BJ (cell line): ENCODE data around the gene SLC22A3. TPM values are rescaled to one million over a fixed set of nuclear protein-coding genes. Genes with fewer than 3 reads are reported as not detected.

ENCODE experiments used
- CTCF ChIA-PET: fragments of 350-600 bp; formaldehyde crosslinking; extraction: SDS; loops from one replicate; lab custom pipeline; 2021; ENCODE audit warnings: antibody characterized with exemption, inconsistent platforms; lab: Yijun Ruan, JAX
- POLR2A ChIA-PET: fragments of 300-600 bp; sonication (Branson Sonifier 250); formaldehyde crosslinking; extraction: SDS; loops from one replicate; lab custom pipeline; 2021; ENCODE audit warnings: antibody characterized with exemption; lab: Charles Lee
- DNase-seq: peaks from one replicate; pipeline ENCODE4 v3.0.0-alpha.2; 2011; ENCODE audit warnings: low read depth
- H3K27me3 ChIP-seq: 2 replicates; pipeline ENCODE4 v1.6.0; 2011; ENCODE audit warnings: low read length; ENCODE audit not compliant: control insufficient read depth, insufficient read depth
- H3K36me3 ChIP-seq: 2 replicates; pipeline ENCODE4 v1.5.1; 2011; ENCODE audit warnings: low read length; ENCODE audit not compliant: control insufficient read depth, insufficient read depth
- H3K4me3 ChIP-seq: 2 replicates; pipeline ENCODE4 v1.5.1; 2011; ENCODE audit warnings: low read depth, mild to moderate bottlenecking, control low read depth, low read length
- polyA plus RNA-seq: library from polyadenylated mRNA; depleted of rRNA; stranded (reverse); fragments of >200 nt; gene quantifications from 2 replicates; pipeline ENCODE4 v1.2.3, GENCODE V29; 2011
- TF ChIP-seq, protein P1 (sequence below): IDR thresholded peaks from 2 replicates; pipeline ENCODE4 v1.5.1; 2011; ENCODE audit warnings: low read depth, mild to moderate bottlenecking, control low read depth, inconsistent platforms, low read length, moderate library complexity; ENCODE audit not compliant: insufficient read depth

Gene SLC22A3
- polyA plus RNA-seq, 1 experiment: not detected

DNA sequence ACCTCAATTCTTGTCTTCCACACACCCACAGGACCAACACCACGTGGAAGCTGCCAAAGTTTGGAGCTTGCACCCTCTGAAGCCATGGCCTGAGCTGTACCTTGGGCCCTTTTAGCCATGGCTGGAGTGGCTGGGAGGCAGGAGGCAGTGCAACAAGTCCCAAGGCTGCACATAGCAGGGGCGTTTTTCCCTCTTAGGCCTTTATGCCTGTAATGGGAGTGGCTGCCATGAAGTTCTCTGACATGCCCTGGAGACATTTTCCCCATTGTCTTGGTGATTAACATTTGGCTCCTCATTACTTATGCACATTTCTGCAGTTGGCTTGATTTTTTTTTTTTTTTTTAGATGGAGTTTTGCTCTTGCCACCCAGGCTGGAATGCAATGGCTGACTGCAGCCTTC is 44.4 kb upstream of the SLC22A3 start:
- no peak for DNase-seq
- H3K4me3 ChIP-seq: no peak overlapping the region
- no peaks in the 10 kb centered on the region for H3K36me3 ChIP-seq
- ChIA-PET CTCF (no interaction called here), POLR2A (no interaction called here)
- TF ChIP-seq, protein P1, sequence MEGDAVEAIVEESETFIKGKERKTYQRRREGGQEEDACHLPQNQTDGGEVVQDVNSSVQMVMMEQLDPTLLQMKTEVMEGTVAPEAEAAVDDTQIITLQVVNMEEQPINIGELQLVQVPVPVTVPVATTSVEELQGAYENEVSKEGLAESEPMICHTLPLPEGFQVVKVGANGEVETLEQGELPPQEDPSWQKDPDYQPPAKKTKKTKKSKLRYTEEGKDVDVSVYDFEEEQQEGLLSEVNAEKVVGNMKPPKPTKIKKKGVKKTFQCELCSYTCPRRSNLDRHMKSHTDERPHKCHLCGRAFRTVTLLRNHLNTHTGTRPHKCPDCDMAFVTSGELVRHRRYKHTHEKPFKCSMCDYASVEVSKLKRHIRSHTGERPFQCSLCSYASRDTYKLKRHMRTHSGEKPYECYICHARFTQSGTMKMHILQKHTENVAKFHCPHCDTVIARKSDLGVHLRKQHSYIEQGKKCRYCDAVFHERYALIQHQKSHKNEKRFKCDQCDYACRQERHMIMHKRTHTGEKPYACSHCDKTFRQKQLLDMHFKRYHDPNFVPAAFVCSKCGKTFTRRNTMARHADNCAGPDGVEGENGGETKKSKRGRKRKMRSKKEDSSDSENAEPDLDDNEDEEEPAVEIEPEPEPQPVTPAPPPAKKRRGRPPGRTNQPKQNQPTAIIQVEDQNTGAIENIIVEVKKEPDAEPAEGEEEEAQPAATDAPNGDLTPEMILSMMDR: no peak
- H3K27me3 ChIP-seq: no peaks in the 10 kb centered on the region

DNA sequence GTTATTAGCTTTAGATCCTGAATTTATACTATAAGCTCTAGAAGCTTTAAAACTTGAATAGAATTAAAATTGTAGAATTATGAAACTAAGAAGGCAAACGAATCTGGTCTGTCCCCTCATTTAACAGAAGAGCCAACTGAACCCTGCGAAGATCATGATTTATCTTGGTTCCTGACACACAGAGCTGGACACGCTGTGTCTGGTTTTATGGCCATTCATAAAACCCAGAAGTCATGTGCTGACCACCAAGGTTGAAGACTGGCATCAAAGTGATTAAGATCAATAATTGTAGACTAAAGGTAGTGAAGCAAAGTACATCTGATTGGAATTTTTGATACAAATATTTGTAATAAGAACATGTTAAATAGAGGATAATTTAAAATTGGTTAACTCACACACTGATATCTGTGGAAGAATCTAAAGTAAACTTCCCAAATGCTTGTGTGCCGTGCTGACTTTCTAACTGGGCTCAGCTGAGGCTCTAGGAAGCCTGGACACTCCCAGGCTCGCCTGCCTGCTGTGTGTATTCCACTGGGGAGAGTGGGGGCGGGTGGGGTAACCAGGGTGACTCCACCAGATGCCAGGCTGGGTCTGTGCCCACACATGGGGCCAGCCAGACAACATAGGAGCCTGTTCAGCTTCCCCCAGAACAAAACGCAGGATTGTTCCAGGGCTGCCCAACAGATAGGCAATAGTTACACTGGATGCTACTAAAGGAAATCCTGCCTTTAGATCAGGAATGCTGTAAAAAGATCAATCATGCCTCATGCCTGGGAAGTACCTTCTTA is 42.1 kb upstream of the SLC22A3 start:
- ChIA-PET CTCF (no interaction called here), POLR2A (no interaction called here)
- H3K27me3 ChIP-seq: no peaks in the 10 kb centered on the region
- H3K36me3 ChIP-seq: no peaks in the 10 kb centered on the region
- TF ChIP-seq, protein P1: no peak
- DNase-seq: no peak
- H3K4me3 ChIP-seq: no peak overlapping the region

- no peaks in the 10 kb centered on the region for H3K27me3 ChIP-seq
- ChIA-PET POLR2A (no interaction called here), CTCF (no interaction called here)
- H3K36me3 ChIP-seq: no peaks in the 10 kb centered on the region
- H3K4me3 ChIP-seq: no peak overlapping the region
- DNase-seq: no peak
- TF ChIP-seq, protein P1: no peak
Observed at GRCh38 chr6:160309718-160310117, 38.5 kb upstream of the SLC22A3 start.

DNA sequence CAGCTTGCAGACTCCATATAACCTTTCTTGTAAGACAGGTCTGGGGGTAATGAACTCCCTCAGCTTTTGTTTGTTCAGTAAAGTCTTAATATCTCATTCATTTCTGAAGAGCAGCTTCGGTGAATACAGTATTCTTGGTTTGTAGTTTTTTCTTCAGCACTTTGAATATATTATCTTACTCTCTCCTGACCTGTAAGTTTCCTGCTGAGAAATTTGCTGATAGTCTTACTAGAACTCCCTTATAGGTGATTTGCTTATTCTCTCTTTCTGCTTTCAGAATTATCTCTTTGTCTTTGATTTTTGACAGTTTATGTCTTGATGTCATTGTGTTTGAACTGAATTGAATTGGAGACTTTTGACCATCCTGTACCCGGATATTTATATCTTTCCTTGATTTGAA is 35.3 kb upstream of the SLC22A3 start:
- Histone ChIP-seq H3K4me3 (no peak overlapping the region), H3K36me3 (no peaks in the 10 kb centered on the region), H3K27me3 (no peaks in the 10 kb centered on the region)
- DNase-seq: no peak
- TF ChIP-seq, protein P1: no peak
- ChIA-PET POLR2A (no interaction called here), CTCF (no interaction called here)

DNA sequence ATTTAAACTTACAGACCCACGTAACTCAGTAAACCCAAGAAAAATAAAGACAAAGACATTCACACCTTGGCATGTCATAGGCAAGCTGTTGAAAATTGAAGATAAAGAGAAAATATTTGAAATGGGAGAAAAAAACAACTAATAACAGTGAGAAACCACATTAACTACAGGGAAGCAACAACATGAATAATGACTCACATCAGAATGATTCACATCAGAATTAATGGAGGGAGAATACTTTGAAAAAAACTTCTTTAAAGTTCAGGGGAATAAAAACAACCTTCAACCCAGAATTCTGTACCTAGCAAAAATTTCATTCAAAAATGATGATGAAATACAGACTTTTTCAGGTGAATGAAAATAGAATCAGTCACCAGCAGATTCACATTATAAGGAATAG is 32.9 kb upstream of the SLC22A3 start:
- H3K27me3 ChIP-seq: no peaks in the 10 kb centered on the region
- ChIA-PET POLR2A (no interaction called here), CTCF (no interaction called here)
- TF ChIP-seq, protein P1: no peak
- DNase-seq: no peak
- no peaks in the 10 kb centered on the region for H3K36me3 ChIP-seq
- H3K4me3 ChIP-seq: no peak overlapping the region
